Ishikawa (cell line): ENCODE measurements around the gene RAB3C.

ENCODE experiments used
- CEBPB ChIP-seq: IDR thresholded peaks from 2 replicates; pipeline ENCODE4 v1.6.1; 2012
- CREB1 ChIP-seq: IDR thresholded peaks from 2 replicates; pipeline ENCODE4 v1.6.1; 2012; ENCODE audit warnings: low read depth
- EGR1 ChIP-seq: IDR thresholded peaks from 2 replicates; pipeline ENCODE4 v1.6.1; 2012
- EP300 ChIP-seq: IDR thresholded peaks from 2 replicates; pipeline ENCODE4 v1.6.1; 2012; ENCODE audit warnings: borderline replicate concordance
- FOXM1 ChIP-seq: IDR thresholded peaks from 2 replicates; pipeline ENCODE4 v1.6.1; 2012; ENCODE audit warnings: low read depth, borderline replicate concordance
- NFIC ChIP-seq: IDR thresholded peaks from 2 replicates; pipeline ENCODE4 v1.6.1; 2012
- RAD21 ChIP-seq: IDR thresholded peaks from 2 replicates; pipeline ENCODE4 v1.6.1; 2012; ENCODE audit warnings: low read depth
- TAF1 ChIP-seq: IDR thresholded peaks from 2 replicates; pipeline ENCODE4 v1.6.1; 2012; ENCODE audit warnings: low read depth, mild to moderate bottlenecking
- TCF12 ChIP-seq: IDR thresholded peaks from 2 replicates; pipeline ENCODE4 v1.6.1; 2012; ENCODE audit warnings: low read depth
- TEAD4 ChIP-seq: IDR thresholded peaks from 2 replicates; pipeline ENCODE4 v1.6.1; 2012
- USF1 ChIP-seq: IDR thresholded peaks from 2 replicates; pipeline ENCODE4 v1.6.1; 2012
- YY1 ChIP-seq: IDR thresholded peaks from 2 replicates; pipeline ENCODE4 v1.6.1; 2012; ENCODE audit warnings: low read depth
- ZBTB7A ChIP-seq: IDR thresholded peaks from 2 replicates; pipeline ENCODE4 v1.6.1; 2012; ENCODE audit warnings: low read depth
- TF ChIP-seq, protein P1 (sequence below): IDR thresholded peaks from 2 replicates; pipeline ENCODE4 v1.6.1; 2012; ENCODE audit warnings: low read depth, mild to moderate bottlenecking
- TF ChIP-seq, protein P2 (sequence below): IDR thresholded peaks from 2 replicates; pipeline ENCODE4 v1.6.1; 2012

The RAB3C gene

GRCh38 chr5:58739051-58739450, 156.2 kb downstream of the RAB3C start:
- TF ChIP-seq CEBPB (no peak), USF1 (no peak), RAD21 (no peak), CREB1 (no peak), NFIC (no peak)

DNA sequence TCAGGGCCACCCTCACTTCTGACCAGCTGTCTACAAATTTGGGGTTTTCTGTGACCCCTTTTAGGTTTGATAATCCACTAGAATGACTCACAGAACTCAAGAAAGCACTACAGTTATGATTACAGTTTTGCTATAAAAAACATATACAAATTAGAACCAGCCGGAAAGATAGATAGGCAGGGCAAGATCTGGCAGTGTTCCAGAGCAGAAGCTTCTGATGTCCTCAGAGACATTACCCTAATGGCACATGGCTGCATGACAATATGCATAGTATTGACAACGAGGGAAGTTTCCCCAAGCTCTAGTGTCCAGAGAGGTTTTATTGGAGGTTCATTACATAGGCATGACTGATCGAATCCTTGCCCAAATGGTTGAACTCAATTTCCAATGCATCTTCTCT, 158.1 kb downstream of the RAB3C start:
- TF ChIP-seq, protein P1, sequence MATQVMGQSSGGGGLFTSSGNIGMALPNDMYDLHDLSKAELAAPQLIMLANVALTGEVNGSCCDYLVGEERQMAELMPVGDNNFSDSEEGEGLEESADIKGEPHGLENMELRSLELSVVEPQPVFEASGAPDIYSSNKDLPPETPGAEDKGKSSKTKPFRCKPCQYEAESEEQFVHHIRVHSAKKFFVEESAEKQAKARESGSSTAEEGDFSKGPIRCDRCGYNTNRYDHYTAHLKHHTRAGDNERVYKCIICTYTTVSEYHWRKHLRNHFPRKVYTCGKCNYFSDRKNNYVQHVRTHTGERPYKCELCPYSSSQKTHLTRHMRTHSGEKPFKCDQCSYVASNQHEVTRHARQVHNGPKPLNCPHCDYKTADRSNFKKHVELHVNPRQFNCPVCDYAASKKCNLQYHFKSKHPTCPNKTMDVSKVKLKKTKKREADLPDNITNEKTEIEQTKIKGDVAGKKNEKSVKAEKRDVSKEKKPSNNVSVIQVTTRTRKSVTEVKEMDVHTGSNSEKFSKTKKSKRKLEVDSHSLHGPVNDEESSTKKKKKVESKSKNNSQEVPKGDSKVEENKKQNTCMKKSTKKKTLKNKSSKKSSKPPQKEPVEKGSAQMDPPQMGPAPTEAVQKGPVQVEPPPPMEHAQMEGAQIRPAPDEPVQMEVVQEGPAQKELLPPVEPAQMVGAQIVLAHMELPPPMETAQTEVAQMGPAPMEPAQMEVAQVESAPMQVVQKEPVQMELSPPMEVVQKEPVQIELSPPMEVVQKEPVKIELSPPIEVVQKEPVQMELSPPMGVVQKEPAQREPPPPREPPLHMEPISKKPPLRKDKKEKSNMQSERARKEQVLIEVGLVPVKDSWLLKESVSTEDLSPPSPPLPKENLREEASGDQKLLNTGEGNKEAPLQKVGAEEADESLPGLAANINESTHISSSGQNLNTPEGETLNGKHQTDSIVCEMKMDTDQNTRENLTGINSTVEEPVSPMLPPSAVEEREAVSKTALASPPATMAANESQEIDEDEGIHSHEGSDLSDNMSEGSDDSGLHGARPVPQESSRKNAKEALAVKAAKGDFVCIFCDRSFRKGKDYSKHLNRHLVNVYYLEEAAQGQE = no peak
- no peak for TF ChIP-seq USF1
- TF ChIP-seq EGR1 = no peak
- no peak for TF ChIP-seq TAF1
- no peak for TF ChIP-seq TCF12
- no peak for TF ChIP-seq CREB1

DNA sequence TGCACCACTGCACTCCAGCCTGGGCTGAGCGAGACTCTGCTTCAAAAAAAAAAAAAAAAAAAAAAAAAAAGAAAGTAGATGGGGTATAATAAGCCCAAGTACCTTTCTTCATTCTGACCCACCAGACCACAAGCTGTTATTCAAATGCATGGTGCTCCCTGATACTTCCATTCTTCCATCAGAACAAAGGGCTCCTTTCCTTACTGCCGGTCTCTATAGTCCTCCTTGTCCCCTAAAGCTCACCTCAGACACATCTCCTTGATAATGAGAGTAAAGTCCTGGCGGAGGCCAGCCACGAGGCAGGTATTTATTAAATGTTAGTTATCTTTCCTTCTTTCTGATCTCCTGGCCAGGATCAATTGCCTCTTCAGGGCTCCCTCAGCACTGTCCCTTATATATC, 162.5 kb downstream of the RAB3C start:
- no peak for TF ChIP-seq CREB1
- TF ChIP-seq NFIC = no peak
- no peak for TF ChIP-seq TEAD4
- no peak for TF ChIP-seq RAD21
- TF ChIP-seq TAF1 = no peak
- TF ChIP-seq, protein P1 = no peak
- TF ChIP-seq ZBTB7A = no peak
- TF ChIP-seq USF1 = no peak
- TF ChIP-seq YY1 = no peak
- no peak for TF ChIP-seq FOXM1

DNA sequence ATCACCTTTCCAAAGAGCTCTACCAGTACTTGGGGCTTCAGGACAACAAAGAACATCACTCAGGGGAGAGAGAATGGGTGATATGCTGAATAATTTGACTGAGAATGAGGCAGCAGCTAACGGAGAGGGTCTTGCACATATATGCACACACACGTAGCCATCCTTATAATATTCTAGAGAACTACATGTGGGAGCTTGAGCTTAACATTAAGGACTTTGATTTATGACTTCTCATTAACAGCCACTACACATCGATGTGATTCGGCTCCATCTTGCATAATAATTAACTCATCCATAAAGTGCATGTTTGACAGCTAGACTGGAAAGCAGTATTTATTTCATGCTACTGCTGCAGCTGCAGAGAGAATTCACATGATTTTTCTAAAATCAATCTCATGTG, 163.4 kb downstream of the RAB3C start:
- TF ChIP-seq CEBPB = no peak
- TF ChIP-seq TEAD4 = no peak
- TF ChIP-seq, protein P2, sequence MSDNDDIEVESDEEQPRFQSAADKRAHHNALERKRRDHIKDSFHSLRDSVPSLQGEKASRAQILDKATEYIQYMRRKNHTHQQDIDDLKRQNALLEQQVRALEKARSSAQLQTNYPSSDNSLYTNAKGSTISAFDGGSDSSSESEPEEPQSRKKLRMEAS = no peak
- no peak for TF ChIP-seq YY1
- no peak for TF ChIP-seq CREB1
- TF ChIP-seq ZBTB7A = no peak
- TF ChIP-seq TAF1 = no peak
- TF ChIP-seq TCF12 = no peak
- TF ChIP-seq, protein P1 = no peak
- TF ChIP-seq USF1 = no peak
- no peak for TF ChIP-seq NFIC
- TF ChIP-seq EP300 = no peak
- no peak for TF ChIP-seq EGR1
- TF ChIP-seq FOXM1 = no peak
- no peak for TF ChIP-seq RAD21

DNA sequence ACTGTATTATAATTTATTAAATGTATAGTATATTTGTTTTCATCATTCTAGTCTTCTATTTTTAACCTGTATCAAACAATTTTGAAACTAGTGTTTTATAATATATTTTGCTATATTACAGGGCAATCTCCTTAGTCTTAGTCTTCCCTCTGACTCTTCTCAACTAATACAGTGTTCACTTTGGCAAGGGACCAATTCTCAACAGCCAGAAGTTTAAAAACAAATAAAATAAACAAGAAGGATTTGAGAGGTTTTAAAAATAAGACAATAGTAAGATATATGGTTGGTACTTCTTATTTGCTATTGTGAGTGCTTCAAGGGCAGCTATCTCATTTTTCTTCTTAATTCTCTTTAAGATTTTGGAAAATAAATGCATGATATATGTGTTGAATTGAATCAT, 167.2 kb downstream of the RAB3C start:
- TF ChIP-seq ZBTB7A = no peak
